B cell (primary cell): ENCODE measurements around the gene ANKRD40CL.

Source experiments
- CTCF ChIP-seq: fragments of 200-600 bp; IDR thresholded peaks from one replicate; pipeline ENCODE4 v1.8.0; 2022; ENCODE audit warnings: antibody characterized with exemption, mild to moderate bottlenecking
- EZH2 ChIP-seq: IDR thresholded peaks from 2 replicates; pipeline ENCODE4 v1.6.1; 2012; ENCODE audit warnings: borderline replicate concordance, low read depth, mild to moderate bottlenecking, moderate library complexity, low read length; ENCODE audit not compliant: insufficient read depth, poor library complexity, severe bottlenecking

- TF ChIP-seq CTCF (no peak), EZH2 (no peak)
These were observed 21.7 kb downstream of the ANKRD40CL start for GRCh38 chr17:50745631-50746030.
